SK-MEL-5 (cell line): ENCODE results near the gene POLQ. TPM values are rescaled to one million over a fixed set of nuclear protein-coding genes. Genes with fewer than 3 reads are reported as not detected.
"Not testable (repeated sequence)": the region's sequence is repeated elsewhere in the genome, so short reads cannot be mapped to it uniquely, and the experiment has no call there.

ENCODE experiments used
- DNase-seq: peaks from one replicate; pipeline ENCODE4 v3.0.0-alpha.2; 2016; ENCODE audit warnings: low read depth, low spot score
- in situ Hi-C: cut with HindIII; loops from 2 replicates; pipeline ENCODE4 v1.10.0; 2016; ENCODE audit warnings: low sequenced_read_pairs, high pct_unique_total_duplicates, low pct_unique_long_range_greater_than_20kb
- polyA plus RNA-seq, 2 experiments: library from polyadenylated mRNA; depleted of rRNA; stranded (reverse); fragments of >200 nt; gene quantifications; 2 replicates each; pipeline ENCODE4 v1.2.3, GENCODE V29; 2015
- total RNA-seq: library from RNA; depleted of rRNA; stranded (reverse); fragments of >200 nt; shearing (Covaris generic); gene quantifications from 2 replicates; pipeline ENCODE4 v1.2.3, GENCODE V29; 2014; rRNA removed

Gene POLQ
- total RNA-seq, result 5.6 and 5.7 TPM in 2 replicates
- 3.4 and 3.9 TPM in 2 replicates for polyA plus RNA-seq (2015; cell fraction: cytosol; rRNA removed)
- 13.1 and 21.7 TPM in 2 replicates for polyA plus RNA-seq (2015; cell fraction: nucleus; rRNA removed)

DNA sequence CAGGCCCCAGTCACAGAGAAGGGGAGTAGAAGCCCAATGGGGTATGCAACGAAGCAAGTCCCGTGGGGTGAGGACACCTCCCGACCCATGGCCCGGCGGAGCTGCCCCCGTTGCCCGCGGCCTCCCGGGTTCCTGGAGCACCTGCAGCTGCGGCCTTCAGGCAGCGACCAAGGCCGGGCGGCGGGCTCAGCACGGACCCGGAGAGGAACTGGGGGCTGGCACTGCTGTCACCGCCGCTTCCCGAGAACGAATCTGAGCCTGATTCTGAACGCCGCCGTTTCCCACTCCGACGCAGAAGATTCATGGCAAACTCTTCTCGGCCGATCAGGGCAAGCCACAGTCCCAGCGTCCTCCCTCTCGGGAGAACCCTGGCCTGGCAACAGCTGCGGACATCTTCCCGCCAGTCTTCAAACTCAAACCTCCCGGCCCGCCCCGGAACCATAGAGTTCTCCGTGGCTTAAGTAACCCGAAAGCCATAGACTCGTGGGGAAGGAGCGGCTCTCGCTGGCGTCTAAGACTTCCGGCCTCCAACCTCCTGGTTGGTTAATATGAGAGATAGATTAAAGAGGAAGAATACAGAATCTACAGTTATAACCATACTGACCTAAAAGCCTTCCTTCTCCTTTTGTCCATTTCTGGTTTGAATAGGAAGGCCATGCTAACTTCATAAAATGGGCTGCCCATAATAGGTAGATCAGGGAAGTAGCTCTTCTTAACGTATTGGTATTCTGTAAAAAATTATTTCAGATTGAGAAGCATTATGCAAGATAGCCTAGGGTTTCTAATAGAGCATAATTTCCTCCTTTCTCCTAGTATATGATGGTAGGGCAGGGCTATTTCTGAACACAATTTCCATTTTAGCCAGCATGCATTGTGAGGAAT is at the start of gene POLQ:
Gene POLQ (minus strand): TSS at position 415 of the 882 bp plus-strand sequence. CDS start 111 bp downstream, at position 304.
- peak; percentile 94 for DNase-seq
- in situ Hi-C loops, result no loop called here

- no peak for DNase-seq
- in situ Hi-C loops, result no loop called here
These were observed 49.1 kb upstream of the POLQ start for GRCh38 chr3:121594850-121595249.

DNA sequence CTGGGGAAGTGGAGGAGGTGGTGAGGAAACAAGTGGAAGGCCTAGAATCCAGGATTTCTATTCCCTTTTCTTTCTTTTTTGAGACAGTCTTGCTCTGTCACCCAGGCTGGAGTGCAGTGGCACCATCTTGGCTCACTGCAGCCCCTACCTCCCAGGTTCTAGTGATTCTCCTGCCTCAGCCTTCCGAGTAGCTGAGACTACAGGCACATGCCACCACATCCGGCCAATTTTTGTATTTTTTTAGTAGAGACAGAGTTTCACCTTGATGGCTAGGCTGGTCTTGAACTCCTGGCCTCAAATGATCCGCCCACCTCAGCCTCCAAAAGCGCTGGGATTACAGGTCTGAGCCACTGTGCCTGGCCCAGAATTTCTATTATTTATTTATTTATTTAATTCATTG is 48.0 kb upstream of the POLQ start:
- in situ Hi-C loops, result not testable (repeated sequence)

DNA sequence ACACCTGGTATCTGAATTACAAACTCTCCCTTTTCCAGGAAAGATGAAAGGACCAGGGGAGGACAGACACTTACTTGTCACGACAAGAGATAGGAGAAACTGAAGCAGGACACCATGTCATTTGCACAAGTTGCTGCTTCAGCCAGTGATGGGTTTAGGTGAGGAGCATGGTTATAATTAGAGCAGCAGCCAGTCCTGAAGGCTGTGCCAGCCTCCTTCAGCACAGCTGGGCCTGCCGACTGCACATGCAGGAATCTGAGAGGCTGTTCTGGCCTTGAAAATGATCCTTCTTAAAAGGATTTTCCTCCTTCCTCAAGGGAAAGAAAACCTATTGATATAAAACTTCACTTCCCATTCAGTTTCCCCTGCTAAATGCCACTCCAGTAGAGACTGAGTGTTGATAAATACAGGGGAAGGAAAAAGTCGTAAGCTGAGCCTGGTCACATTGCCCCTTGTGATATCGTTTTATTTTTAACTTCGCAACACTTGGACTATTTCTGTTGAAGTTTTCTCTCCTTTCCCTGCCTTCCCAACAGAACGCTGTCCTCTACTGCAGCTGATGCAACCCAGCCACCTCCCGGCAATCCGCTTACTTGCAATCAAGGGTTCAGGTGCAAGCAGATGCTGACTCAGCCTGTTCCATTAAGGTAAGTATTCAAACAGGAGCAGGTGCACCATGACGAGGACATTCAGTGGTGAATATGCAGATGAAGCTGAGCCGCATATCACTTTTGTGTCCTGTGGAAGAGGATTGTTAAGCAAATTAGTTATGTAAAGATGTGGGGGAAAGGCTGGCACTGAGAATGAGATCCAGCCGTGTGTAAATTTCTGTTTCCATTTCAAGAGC is 47.3 kb upstream of the POLQ start, which contains the start of gene FBXO40:
Gene FBXO40 (plus strand): TSS at position 524 of the 847 bp plus-strand sequence. CDS start 27,197 bp downstream, outside the sequence.
- DNase-seq, result no peak
- in situ Hi-C loops, result no loop called here

More for the DNA sequence above, 48.0 kb upstream of the POLQ start:
- DNase-seq, result not testable (repeated sequence)

GRCh38 chr3:121584418-121584817 is 38.6 kb upstream of the POLQ start:
- DNase-seq, result no peak
- in situ Hi-C loops, result no loop called here

GRCh38 chr3:121581691-121582090 is 35.9 kb upstream of the POLQ start:
- in situ Hi-C loops, result no loop called here

GRCh38 chr3:121574449-121574848 is 28.7 kb upstream of the POLQ start:
- in situ Hi-C loops, result no loop called here
- no peak for DNase-seq

More at GRCh38 chr3:121581691-121582090, 35.9 kb upstream of the POLQ start:
- DNase-seq, result no peak

GRCh38 chr3:121567649-121568048 is 21.9 kb upstream of the POLQ start, which contains the start of gene ARGFX:
Gene ARGFX (plus strand): TSS chr3:121567949. CDS start chr3:121570714, 2,765 bp downstream.
- DNase-seq, result no peak
- in situ Hi-C loops, result no loop called here

- in situ Hi-C loops, result no loop called here
- DNase-seq, result no peak
These were observed 21.0 kb upstream of the POLQ start for GRCh38 chr3:121566773-121567172.

DNA sequence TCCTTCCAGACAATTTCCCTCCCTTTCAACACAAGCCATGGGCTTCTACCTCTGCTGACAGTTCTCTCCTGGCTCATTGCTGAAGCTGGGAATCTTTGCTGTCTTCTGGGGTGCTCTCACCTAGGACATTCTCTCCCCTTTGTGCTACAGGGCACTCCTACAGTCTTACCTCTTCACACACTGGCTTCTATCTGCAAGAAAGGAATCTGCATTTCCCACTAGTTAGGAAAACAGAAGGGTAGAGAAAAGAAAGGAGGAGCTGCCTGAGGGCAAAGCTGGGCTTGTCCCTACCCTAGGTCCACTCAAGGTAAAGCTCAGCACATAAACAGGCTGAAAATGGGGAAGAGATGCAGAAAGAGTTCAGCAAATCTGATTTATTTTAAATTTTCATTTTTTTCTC is 16.4 kb upstream of the POLQ start:
- in situ Hi-C loops, result no loop called here

DNA sequence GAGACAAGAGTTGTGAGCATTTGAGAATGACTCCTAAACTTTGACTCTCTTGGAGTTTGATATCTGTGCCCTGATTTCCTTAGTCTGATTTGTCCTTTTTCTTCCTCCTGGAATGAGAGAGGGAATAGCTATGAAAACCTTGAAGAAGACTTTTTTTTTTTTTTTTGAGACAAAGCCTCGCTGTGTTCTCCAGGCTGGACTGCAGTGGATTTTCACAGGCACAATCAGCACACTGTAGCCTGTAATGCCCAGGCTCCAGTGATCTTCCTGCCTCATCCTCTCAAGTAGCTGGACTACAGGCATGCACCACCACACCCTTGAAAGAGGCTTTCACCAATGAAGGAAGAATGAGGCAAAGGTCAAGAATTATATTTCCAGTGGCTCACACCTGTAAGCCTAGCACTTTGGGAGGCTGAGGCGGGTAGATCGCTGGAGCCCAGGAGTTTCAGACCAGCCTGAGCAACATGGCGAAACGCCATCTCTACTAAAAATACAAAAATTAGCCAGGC is 11.7 kb upstream of the POLQ start:
- peak; percentile 83 for DNase-seq
- in situ Hi-C loops, result no loop called here

More for the DNA sequence above, 16.4 kb upstream of the POLQ start:
- DNase-seq, result no peak

DNA sequence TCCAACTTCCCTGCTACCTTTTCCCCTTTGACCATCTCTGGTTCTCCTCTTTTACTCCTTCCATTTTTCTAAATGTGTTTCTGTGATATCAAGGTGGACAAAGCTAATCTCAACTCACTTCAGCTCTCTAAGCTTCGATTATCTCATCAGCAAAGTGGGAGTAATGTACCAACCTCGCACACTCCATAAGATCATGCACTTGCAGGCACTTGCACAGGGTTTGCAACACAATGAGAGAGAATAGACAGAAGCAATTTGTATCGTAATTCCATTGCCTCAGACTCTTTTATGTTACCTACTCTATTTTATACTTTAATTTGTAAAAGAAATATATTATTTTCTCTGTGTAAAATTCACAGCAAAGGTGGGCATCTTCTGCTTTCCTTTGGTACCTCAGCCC is 7.0 kb upstream of the POLQ start:
- in situ Hi-C loops, result no loop called here

DNA sequence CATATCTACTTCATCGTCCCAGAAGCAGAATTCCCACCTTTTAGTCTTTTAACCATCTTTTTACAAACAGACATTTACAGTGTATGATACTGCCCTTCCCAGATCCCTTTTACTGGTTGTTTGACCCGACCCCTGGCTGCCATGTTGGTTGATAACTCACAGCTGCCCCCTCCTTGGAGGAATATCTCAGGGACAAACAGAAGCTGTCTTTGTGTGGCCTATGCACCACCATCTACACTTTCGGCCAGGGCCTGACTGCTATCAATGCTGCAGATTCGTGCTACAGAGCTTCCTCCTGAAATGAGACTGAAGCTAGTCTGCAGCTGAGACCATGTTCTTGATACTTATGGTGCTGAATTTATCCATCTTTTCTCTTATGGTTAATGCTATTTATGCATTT is 6.6 kb upstream of the POLQ start:
- peak; percentile 78 for DNase-seq
- in situ Hi-C loops, result no loop called here

More for the DNA sequence above, 7.0 kb upstream of the POLQ start:
- no peak for DNase-seq

- no peak for DNase-seq
- in situ Hi-C loops, result no loop called here
These were observed 677 bp downstream of the POLQ start for GRCh38 chr3:121545049-121545573.

DNA sequence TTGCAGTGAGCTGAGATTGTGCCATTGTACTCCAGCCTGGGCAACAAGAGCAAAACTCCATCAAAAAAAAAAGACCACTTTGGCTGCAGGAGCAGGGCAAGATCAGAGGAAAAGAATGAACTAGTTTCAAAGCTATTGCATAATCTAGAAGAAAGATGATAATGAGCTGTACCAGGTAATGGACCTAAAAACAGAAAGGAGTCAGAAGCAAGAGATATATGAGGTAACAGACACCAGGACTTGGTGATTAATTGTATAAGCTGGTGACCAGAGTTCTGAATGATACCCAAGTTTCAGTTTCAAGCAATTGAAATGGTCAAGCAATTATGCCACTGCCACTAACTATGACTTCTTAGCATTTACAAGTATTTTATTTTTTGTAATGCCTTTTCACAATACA is 2.9 kb downstream of the POLQ start:
- in situ Hi-C loops, result no loop called here

DNA sequence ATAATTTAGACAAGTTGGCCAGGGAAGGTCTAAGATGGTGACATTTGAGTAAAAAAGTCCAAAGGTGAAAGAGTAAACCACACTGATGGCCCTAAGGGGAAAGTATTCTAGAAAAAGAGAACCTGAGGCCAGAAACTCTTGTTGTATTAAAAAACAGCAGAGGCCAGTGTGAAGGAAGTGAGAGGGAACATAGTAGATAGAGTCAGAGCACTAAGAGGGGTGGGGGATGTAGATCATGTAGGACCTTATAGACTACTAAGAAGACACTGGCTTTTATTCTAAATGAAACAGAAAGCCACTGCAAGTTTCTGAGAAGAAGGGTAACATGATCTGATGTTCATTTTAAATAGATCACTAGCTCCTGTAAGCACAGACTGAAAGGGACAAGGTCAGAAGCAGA is 14.5 kb downstream of the POLQ start:
- in situ Hi-C loops, result no loop called here

More for the DNA sequence above, 2.9 kb downstream of the POLQ start:
- no peak for DNase-seq

GRCh38 chr3:121529308-121529707 is 16.5 kb downstream of the POLQ start:
- DNase-seq, result peak; percentile 41
- in situ Hi-C loops, result no loop called here

More for the DNA sequence above, 14.5 kb downstream of the POLQ start:
- DNase-seq, result no peak
